Activated CD8-positive, alpha-beta T cell treated with anti-CD3 and anti-CD28 coated beads for 36 hours (primary cell): ENCODE data around the gene SELENOM. TPM values are rescaled to one million over a fixed set of nuclear protein-coding genes. Genes with fewer than 3 reads are reported as not detected.

ENCODE experiments used
- ATAC-seq: fragments of 200-7000 bp; cut with Tn5 transposase; one replicate; pipeline ENCODE4 v1.10.0; 2021; ENCODE audit warnings: mild to moderate bottlenecking, moderate library complexity
- CTCF ChIA-PET: fragments of 350-600 bp; sonication (Branson Sonifier 250); formaldehyde crosslinking; loops from one replicate; lab custom pipeline; 2021; ENCODE audit warnings: antibody characterized with exemption; lab: Charles Lee
- POLR2A ChIA-PET: fragments of 350-600 bp; sonication (Branson Sonifier 250); formaldehyde crosslinking; loops from one replicate; lab custom pipeline; 2021; ENCODE audit warnings: antibody characterized with exemption; lab: Charles Lee
- DNase-seq: peaks from one replicate; pipeline ENCODE4 v3.0.0-alpha.2; 2020
- H3K27ac Mint-ChIP-seq: one replicate; pipeline ENCODE4 v1.8.0; 2021; ENCODE audit warnings: mild to moderate bottlenecking, mixed read lengths
- H3K27me3 Mint-ChIP-seq: one replicate; pipeline ENCODE4 v1.8.0; 2021; ENCODE audit warnings: mixed read lengths
- H3K36me3 Mint-ChIP-seq: one replicate; pipeline ENCODE4 v1.8.0; 2021; ENCODE audit warnings: low read depth, mixed read lengths
- H3K4me1 Mint-ChIP-seq: one replicate; pipeline ENCODE4 v1.8.0; 2021; ENCODE audit warnings: low read depth, mixed read lengths
- H3K4me3 Mint-ChIP-seq: one replicate; pipeline ENCODE4 v1.8.0; 2021; ENCODE audit warnings: mild to moderate bottlenecking, moderate library complexity, mixed read lengths
- H3K9me3 Mint-ChIP-seq: one replicate; pipeline ENCODE4 v1.8.0; 2021; ENCODE audit warnings: mixed read lengths
- intact Hi-C: fragments of 100-400 bp; cut with micrococcal nuclease; formaldehyde crosslinking; loops from one replicate; pipeline ENCODE4 v1.10.0; 2022
- total RNA-seq, 2 experiments: library from RNA; stranded (reverse); gene quantifications; one replicate each; pipeline ENCODE4 v1.2.3, GENCODE V29; 2021
- TF ChIP-seq, protein P1 (sequence below): fragments of 200-600 bp; IDR thresholded peaks from one replicate; pipeline ENCODE4 v1.8.0; 2022; ENCODE audit warnings: antibody characterized with exemption, mild to moderate bottlenecking

SELENOM gene
- total RNA-seq, 2 experiments from 2014 or later = 3.6 to 5.8 TPM

DNA sequence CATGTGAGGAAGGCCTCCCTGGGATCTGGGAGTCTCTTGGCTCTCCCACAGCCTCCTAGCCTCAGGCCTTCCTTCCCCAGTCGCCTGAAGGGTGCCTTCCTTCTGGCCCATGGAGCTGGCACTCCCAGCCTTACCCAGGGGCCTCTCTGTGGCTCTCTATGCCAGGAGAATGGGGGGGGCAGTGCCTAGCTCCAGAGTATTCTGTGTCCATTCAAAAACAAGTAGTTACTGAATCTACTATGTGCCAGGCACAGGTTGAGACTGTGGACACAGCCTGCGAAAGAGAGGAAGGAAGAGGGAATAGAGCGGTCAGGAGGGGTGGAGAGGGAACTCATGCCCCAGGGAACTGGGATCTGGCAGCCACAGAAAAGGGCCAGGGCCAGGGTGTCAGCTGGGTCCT is 35.7 kb upstream of the SELENOM start:
- Mint-ChIP-seq H3K27ac (no peak overlapping the region), H3K36me3 (no peaks in the 10 kb centered on the region), H3K27me3 (no peaks in the 10 kb centered on the region), H3K4me1 (no peaks in the 10 kb centered on the region), H3K9me3 (peaks cover 14% of the 10 kb centered on the region), H3K4me3 (no peak overlapping the region)
- ChIA-PET CTCF (no interaction called here), POLR2A (no interaction called here)
- ATAC-seq (no peak), DNase-seq (no peak)
- intact Hi-C loops = no loop called here
- TF ChIP-seq, protein P1, sequence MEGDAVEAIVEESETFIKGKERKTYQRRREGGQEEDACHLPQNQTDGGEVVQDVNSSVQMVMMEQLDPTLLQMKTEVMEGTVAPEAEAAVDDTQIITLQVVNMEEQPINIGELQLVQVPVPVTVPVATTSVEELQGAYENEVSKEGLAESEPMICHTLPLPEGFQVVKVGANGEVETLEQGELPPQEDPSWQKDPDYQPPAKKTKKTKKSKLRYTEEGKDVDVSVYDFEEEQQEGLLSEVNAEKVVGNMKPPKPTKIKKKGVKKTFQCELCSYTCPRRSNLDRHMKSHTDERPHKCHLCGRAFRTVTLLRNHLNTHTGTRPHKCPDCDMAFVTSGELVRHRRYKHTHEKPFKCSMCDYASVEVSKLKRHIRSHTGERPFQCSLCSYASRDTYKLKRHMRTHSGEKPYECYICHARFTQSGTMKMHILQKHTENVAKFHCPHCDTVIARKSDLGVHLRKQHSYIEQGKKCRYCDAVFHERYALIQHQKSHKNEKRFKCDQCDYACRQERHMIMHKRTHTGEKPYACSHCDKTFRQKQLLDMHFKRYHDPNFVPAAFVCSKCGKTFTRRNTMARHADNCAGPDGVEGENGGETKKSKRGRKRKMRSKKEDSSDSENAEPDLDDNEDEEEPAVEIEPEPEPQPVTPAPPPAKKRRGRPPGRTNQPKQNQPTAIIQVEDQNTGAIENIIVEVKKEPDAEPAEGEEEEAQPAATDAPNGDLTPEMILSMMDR = no peak

DNA sequence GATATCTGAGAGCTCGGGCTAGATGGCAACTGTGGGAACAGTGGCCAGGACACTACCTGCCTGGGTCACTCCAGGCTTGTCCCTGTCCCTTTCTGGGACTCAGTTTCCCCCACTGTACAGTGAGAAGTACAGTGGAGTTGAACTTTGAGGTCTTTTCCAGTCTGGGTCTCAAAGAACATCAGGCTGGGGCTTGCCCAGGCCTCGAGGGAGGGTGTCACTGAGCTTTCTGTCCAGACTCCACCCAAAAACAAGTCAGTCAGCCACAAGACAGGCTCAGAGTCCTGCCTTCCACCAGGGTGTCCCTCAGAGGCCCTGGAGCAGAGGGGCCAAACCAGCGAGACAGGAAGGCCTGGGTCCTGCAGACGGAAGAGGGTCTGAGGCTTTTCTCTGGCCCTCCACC is 34.9 kb upstream of the SELENOM start:
- DNase-seq (no peak), ATAC-seq (no peak)
- no peaks in the 10 kb centered on the region for H3K36me3 Mint-ChIP-seq
- peaks cover 13% of the 10 kb centered on the region for H3K9me3 Mint-ChIP-seq
- H3K4me1 Mint-ChIP-seq = no peaks in the 10 kb centered on the region
- no peaks in the 10 kb centered on the region for H3K27me3 Mint-ChIP-seq
- CTCF ChIA-PET = no interaction called here
- intact Hi-C loops = no loop called here
- POLR2A ChIA-PET = no interaction called here
- TF ChIP-seq, protein P1 = no peak
- H3K27ac Mint-ChIP-seq = no peak overlapping the region
- H3K4me3 Mint-ChIP-seq = no peak overlapping the region

DNA sequence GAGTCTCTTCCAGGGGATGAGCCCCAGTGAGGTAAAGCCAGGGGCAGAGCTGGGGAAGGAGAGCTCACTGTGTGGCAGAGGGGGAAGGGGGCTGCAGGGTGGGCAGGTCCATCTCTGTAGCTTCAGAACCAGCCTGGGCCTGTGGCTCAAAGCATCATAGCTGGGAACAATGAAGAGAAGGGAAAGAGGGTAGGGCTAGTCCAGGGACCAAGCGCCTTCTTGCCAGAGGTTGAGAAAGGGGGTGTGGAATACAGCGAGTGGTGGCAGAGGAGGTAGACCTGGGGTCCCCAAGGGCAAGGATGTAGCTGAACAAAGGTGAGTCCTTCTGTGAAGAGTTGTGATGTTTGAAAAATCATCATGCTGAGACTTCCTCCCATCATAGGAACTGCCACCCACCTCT is 34.2 kb upstream of the SELENOM start:
- no peak overlapping the region for H3K4me3 Mint-ChIP-seq
- H3K9me3 Mint-ChIP-seq = peaks cover 9% of the 10 kb centered on the region
- POLR2A ChIA-PET = no interaction called here
- ATAC-seq (no peak), DNase-seq (no peak)
- CTCF ChIA-PET = no interaction called here
- intact Hi-C loops = no loop called here
- no peak overlapping the region for H3K27ac Mint-ChIP-seq
- H3K36me3 Mint-ChIP-seq = no peaks in the 10 kb centered on the region
- no peaks in the 10 kb centered on the region for H3K27me3 Mint-ChIP-seq
- TF ChIP-seq, protein P1 = no peak
- no peaks in the 10 kb centered on the region for H3K4me1 Mint-ChIP-seq

DNA sequence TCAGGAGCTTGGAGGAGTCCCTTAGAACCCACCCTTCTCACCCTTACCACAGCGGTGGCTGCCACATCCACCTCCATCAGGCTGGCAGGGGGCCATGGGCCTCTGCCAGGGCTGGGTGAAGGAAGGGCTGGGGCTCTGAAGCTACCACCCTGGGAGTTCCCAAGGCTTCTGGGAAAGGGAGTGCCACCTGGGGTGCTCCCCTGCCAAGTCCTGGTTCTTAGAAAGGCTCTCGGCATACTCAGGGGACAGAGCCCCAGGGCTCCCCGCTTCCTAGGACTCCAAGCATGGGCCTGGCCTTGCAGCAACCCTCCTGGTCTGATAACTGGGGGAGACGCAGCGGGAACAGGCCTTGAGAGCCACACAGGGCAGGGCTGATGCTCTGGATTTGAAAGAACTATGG is 33.4 kb upstream of the SELENOM start:
- H3K27me3 Mint-ChIP-seq = no peaks in the 10 kb centered on the region
- ChIA-PET CTCF (interaction anchor here (1.2 kb wide), 1 partner anchor 132 kb away, joined by 3 read pairs; no protein-coding TSS in a partner anchor), POLR2A (no interaction called here)
- H3K27ac Mint-ChIP-seq = no peak overlapping the region
- H3K4me1 Mint-ChIP-seq = no peaks in the 10 kb centered on the region
- no peak overlapping the region for H3K4me3 Mint-ChIP-seq
- DNase-seq (no peak), ATAC-seq (no peak)
- no peaks in the 10 kb centered on the region for H3K36me3 Mint-ChIP-seq
- intact Hi-C loops = no loop called here
- TF ChIP-seq, protein P1 = no peak
- peaks cover 7% of the 10 kb centered on the region for H3K9me3 Mint-ChIP-seq

DNA sequence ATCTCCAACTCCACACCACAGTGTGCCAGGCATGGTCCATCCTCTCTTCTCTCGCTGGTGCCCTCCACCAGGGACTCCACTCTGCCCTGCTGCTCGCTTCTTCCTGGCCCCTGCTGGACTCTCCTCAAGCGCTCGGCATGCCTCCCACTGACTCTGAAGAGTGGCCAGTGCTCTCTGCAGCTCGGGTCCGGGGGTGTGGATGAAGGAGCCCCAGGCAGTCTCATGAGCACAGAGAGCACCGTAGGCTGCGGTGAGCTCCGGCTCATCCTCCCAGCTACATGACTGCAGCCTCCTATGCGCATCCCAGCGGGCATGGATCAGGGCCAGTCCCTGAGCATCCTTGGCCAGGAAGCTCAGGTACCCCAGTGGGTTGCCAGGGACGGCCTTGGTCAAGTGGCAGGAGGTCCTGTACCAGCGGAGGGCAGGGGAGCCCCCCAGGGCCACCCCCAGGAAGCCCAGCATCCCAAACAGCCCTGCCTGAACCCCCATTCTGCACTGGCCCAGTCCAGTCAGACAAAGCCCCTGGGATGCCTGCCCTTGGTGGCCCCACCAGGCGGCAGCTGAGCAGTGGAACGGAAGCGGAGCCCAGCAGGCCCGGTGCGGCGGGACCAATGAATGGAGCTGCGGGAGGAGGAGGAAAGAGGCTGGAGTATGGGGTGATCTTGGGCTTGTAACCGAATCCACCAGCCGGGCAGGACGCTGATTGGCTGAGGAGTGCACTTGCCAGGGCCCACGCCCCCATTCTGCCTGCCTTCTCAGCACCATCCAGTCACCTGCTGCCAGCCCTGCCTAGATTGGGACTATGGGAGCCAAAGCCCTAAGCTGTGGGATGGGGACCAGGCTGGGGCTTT is 32.7 kb upstream of the SELENOM start, which contains the start of gene PLA2G3:
TSS of gene PLA2G3 (minus strand) at position 643 of the 851 bp plus-strand sequence. CDS start at position 489, 154 bp downstream.
- intact Hi-C loops = no loop called here
- no peak within 1 kb of the TSS for H3K27ac Mint-ChIP-seq
- H3K4me3 Mint-ChIP-seq = no peak within 1 kb of the TSS
- H3K9me3 Mint-ChIP-seq = peaks cover 7% of the 10 kb centered on the region
- H3K4me1 Mint-ChIP-seq = no peaks in the 10 kb centered on the region
- DNase-seq = no peak
- TF ChIP-seq, protein P1 = no peak
- no peak for ATAC-seq
- ChIA-PET CTCF (interaction anchor here (1.2 kb wide), 1 partner anchor 133 kb away, joined by 3 read pairs; no protein-coding TSS in a partner anchor), POLR2A (interaction anchor here (1.1 kb wide), 1 partner anchor 71 kb away, joined by 3 read pairs; no protein-coding TSS in a partner anchor)
- no peaks in the 10 kb centered on the region for H3K27me3 Mint-ChIP-seq
- no peaks in the 10 kb centered on the region for H3K36me3 Mint-ChIP-seq
